Left kidney (tissue), 2 donors: ENCODE results near the gene NOVA1. TPM values are rescaled to one million over a fixed set of nuclear protein-coding genes. Genes with fewer than 3 reads are reported as not detected.

Experiments used
- DNase-seq: peaks from one replicate; pipeline ENCODE4 v3.0.0-alpha.2; 2013
- polyA plus RNA-seq: library from polyadenylated mRNA; unstranded; fragments of 120-200 nt; gene quantifications from one replicate; pipeline ENCODE4 v1.2.1, GENCODE V29; 2013; ENCODE audit not compliant: insufficient read length

The NOVA1 gene
- polyA plus RNA-seq, 1 donor = 34.0 TPM

- no peak for DNase-seq
Measured at GRCh38 chr14:26594756-26595545, 2.9 kb downstream of the NOVA1 start.

- no peak for DNase-seq
Measured at GRCh38 chr14:26594148-26594547, 3.7 kb downstream of the NOVA1 start.

- DNase-seq = no peak
Measured at GRCh38 chr14:26593357-26593756, 4.5 kb downstream of the NOVA1 start.

GRCh38 chr14:26589925-26590324, 7.9 kb downstream of the NOVA1 start:
- DNase-seq = no peak

GRCh38 chr14:26577711-26578110, 20.1 kb downstream of the NOVA1 start:
- no peak for DNase-seq

- no peak for DNase-seq
Measured at GRCh38 chr14:26554069-26554772, 43.6 kb downstream of the NOVA1 start.

GRCh38 chr14:26549571-26549970, 48.3 kb downstream of the NOVA1 start:
- no peak for DNase-seq

DNA sequence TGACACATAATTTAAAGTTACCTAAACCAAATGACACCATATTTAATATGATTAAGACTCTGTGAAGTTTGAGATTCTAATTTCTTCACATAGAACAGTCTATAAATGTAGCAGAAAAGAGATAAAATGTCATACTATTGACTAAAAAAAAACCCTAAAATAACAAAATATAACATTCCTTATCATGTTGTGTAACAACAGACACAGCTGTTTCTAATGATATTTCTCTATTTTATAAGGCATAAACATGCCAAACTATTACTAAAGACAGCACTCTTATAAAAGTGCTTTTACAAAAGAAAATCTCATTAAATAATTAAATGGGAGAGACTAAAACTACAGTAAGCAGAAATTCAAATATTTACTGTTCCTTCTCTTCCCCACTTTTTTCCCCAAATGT, 49.4 kb downstream of the NOVA1 start:
- DNase-seq = no peak

DNA sequence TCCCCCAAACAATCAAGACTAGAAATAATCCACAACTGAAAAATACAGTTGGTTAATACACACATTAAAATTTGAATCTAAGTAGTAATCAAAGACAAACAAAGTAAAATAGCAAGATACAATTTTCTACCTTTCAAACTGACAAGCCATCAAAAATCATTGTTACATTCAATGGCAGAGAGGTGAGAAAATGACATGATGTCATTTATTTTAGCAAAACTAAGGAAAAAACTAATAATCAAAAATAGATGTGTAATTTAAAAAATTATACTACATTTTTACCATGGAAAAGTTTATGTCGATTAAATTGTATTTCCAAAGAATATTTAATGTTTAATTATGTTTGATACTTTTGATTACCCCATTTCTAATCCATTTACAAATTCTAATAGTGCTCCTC, 59.7 kb downstream of the NOVA1 start:
- no peak for DNase-seq

DNA sequence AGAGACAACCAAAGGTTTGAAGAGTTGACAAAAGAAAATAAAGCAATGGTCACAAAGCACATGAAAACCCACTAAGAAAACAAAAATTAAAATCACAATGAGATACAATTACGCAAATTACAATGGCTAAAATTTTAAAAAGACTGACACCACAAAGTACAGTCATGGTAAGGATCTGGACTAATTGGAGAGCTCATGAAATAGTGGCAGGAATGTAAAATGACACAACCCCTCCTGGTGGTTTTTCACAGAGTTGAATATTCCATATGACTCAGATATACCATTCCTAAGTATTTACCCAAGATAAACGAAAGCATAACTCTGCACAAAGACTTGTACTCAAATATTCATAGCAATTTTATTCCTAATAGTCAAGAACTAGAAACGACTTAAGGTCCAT, 65.9 kb downstream of the NOVA1 start:
- no peak for DNase-seq

GRCh38 chr14:26528415-26529182, 69.2 kb downstream of the NOVA1 start:
- no peak for DNase-seq

DNA sequence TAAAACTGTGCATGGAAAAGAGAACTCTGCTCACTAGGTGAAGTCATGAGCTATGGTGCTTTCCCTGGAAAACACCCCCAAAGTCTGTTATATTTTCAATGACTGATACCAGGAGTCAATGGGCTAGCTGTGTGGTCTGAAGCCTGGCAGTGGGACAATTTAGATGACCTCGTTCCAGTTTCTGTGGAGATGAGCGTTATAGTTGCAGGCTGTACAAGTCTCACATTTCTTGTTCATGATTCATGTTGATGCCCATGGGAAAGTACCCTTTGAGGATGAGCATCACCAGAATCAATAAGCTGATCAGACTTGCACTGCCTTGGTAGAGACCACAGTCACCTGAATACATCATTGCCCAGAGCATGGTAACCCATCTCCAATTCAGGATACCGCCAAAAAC, 70.7 kb downstream of the NOVA1 start:
- no peak for DNase-seq

GRCh38 chr14:26526137-26526536, 71.7 kb downstream of the NOVA1 start:
- no peak for DNase-seq

- no peak for DNase-seq
Measured at GRCh38 chr14:26525085-26525484, 72.7 kb downstream of the NOVA1 start.

DNA sequence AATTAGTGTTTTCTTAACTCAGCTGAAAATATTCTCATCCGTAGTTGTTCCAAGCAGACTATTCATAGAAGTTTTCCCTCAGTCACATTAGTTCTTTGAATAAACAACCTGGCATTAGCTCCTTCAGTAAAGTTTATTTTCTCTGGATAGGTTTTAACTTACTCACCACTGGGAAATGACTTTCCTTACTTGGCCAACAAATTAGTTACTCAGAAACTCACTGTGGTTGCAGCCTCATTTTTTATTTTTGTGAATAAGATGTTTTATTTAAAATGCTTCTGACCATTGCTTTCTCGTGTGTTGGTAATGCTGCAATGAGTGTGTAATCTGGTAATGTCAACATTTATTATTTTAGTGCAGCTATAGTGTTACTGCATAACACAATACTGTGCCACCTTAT, 74.9 kb downstream of the NOVA1 start:
- DNase-seq = no peak

DNA sequence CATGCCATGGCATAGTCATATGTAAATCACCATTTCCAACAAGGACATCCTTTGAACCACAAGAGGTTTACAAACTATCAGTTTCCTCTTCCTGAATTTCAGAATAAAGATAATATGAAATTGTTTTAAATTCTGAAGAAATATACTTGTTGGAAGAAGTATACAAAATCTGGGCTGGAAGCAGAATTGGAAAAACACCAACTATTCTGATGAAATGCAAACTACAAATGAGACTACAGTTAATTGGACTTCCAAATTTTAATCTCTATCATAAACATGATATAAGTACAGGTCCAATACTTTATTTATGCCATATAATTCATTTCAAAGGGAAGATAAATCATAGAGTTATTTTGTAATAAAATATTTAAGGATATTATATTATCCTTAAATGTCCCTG, 80.1 kb downstream of the NOVA1 start:
- DNase-seq = no peak

DNA sequence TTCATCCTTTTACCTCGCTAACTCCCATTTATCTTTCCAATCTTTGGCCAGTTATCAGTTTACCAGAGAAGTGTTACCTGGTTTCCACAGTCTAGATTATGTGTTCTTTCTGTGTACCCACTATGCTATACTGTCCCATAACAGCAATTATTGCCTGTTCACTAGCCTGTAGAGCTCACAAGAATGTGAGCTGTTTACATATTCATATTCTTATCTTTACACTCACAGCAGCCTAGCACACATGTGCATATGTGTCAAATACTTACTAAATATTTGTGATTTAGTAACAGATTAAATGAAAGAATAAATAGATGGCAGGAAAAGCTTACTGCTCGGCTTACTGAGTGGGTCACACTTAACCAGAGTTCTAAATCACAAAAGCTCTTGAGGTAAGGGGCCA, 97.8 kb downstream of the NOVA1 start:
- DNase-seq = no peak

DNA sequence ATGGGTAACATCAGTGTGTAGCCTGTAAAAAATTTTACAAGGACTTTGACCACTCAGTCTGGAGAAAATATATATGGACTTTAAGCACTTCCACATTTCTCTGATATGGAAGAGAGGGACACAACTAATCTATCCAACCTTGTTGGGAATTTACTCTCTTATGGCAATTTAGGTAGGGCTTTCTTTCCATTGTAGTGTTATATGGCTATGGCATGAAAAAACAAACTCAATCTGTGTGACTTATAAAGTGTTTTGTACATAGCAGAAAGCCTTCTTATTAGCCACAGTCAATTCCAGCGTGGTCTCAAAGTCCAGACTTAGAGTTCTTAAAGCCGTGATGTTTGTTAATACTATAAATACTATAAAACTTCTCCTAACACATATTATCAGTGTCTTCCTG, 98.3 kb downstream of the NOVA1 start:
- DNase-seq = no peak

DNA sequence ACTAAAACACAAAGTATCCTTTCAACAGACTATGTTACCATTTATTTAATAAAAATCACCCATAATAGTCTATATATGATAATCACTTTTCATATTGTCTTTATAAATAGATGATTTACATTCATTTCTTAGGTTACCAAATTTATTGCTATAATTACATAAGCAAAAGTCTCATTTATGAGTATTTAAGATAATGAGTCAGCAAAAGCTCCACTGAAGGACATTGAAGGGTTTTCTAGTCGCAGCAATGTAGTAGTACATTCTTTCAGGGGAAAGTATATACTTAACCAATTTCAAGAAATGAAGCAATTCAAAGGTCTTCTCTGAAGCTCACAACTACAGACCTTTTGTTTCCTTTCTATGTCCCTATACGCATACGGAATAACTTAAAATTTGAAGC, 110.9 kb downstream of the NOVA1 start:
- no peak for DNase-seq

DNA sequence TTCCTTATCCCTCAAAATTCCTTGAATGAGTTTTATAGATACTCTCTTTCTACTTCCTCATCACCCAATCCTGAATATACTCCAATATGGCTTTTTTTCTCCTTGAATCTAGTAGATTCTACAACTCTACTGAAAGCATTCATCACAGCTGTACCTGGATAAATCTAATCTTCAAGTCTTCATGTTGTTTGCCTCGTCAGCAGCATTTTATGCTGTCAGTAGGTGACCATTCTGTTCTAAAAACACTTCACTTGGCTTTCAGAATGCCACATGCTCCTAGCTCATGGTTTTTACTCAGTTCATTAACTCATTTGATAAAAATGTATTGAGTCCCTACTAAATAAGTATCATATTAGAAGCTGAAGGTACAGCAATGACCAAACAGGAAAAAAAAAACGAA, 113.3 kb downstream of the NOVA1 start:
- no peak for DNase-seq

- no peak for DNase-seq
Measured at GRCh38 chr14:26478967-26479366, 118.9 kb downstream of the NOVA1 start.

DNA sequence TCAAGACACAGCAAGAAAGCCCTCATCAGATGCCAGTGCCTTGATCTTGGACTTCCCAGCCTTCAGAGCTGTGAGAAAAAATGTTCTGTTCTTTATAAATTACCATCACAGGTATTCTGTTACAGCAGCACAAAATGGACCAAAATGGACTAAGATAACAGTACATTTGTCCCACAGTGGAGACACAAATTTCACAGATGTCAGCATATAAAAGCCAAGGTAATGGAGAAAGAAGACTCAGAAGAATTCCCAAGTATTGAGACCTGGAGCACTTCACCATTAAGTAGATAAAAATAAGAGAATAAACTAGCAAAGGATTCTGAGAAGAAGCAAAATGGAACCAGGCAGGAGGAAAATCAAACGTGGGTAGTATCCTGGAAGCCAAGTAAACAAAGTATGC, 131.0 kb downstream of the NOVA1 start:
- no peak for DNase-seq

DNA sequence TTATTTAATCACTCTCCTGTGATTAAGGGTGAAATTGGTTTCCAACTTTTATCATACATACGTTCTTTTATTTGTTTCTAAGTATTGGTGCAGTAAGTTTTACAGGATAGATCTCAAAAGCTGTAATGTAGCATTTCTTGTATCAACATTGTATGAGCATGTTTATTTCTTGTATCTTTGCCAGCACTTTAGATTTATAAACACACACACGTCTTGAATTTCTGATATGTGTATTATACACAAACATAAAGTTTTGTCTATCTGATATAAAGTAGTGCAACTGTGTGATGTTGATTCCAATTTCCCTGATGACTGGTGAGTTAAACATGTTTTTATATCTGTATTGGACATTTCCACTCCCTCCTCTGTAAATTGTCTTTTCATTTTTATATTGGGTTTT, 134.7 kb downstream of the NOVA1 start:
- DNase-seq = no peak
